Measurements from ENCODE around the gene SKP1. TPM values are rescaled to one million over a fixed set of nuclear protein-coding genes. Genes with fewer than 3 reads are reported as not detected.
A peak's percentile ranks its signal among the peaks of the same experiment; 100 is the strongest.

SKP1 gene
- total RNA-seq, 1 donor from 2014 or later: 248 TPM

GRCh38 chr5:134113902-134114875 is 62.6 kb downstream of the SKP1 start, which contains the start of gene TCF7:
TCF7 (plus strand) TSS chr5:134114681; CDS start chr5:134114907, 226 bp downstream.
- peak; percentile 10 for DNase-seq (ENCODE audit: low read depth, low spot score)

DNA sequence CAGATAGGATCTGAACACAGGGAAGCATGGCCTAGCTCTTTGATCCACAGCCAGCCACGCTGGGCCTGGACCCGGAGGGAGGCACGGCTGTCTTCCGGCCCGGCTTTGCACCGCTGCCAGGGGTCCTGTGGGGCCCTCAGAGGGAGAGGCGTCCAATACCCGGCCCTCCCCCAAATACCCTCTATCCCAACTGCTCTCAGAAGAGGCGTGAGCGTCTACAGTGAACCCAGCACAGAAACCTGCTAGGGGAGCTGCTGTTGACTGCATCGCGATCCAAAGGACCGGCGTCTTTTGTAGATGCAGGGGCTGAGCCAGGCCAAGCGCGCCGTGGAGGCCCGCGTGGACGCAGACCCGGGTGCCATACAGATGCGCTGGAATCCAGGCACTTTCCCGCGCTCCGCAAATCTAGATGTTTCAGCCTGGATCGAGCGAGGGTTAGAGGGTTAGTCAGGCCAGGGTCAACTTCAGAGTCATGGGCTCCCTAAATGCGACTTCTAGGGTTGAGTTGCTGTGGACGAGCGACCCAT is 63.3 kb downstream of the SKP1 start:
- no peak for DNase-seq (ENCODE audit: low read depth, low spot score)

DNA sequence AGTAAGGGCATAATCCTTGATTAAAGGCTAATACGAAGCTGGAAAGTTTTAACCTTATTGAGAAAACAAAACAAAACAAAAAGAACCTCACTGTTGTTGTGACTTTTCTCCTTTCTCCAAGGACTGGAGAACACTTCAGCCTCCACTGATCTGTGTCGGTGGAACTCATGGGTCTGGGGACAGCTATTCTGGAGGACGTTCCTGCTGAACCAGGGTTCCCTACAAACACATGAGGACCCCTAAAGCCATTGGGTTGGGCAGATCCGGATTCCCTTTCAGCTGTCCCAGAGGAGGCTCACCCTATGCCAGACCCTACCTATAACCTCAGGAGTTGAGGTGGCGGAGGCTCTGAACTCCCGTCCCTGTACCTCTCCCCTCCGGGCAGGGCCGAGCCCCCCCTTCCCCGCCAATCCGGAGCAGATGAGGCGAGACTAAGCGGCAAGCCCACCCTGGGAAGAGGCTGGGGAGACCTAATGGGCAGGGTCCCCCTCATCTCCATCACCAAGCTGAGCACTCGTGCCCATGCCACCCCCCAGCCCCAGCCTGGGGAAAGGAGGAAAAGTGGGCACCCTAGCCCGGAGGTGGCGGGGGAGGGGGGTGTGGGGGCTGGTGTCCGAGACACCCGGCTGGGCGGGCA is 63.9 kb downstream of the SKP1 start:
- no peak for DNase-seq (ENCODE audit: low read depth, low spot score)

- DNase-seq (ENCODE audit: low read depth, low spot score): no peak
Observed at GRCh38 chr5:134111741-134112647, 64.8 kb downstream of the SKP1 start.

GRCh38 chr5:134110382-134110781 is 66.4 kb downstream of the SKP1 start:
- DNase-seq (ENCODE audit: low read depth, low spot score): no peak

GRCh38 chr5:134107779-134108178 is 69.0 kb downstream of the SKP1 start:
- DNase-seq (ENCODE audit: low read depth, low spot score): no peak

- DNase-seq (ENCODE audit: low read depth, low spot score): no peak
Observed at GRCh38 chr5:134106991-134107701, 69.6 kb downstream of the SKP1 start.

DNA sequence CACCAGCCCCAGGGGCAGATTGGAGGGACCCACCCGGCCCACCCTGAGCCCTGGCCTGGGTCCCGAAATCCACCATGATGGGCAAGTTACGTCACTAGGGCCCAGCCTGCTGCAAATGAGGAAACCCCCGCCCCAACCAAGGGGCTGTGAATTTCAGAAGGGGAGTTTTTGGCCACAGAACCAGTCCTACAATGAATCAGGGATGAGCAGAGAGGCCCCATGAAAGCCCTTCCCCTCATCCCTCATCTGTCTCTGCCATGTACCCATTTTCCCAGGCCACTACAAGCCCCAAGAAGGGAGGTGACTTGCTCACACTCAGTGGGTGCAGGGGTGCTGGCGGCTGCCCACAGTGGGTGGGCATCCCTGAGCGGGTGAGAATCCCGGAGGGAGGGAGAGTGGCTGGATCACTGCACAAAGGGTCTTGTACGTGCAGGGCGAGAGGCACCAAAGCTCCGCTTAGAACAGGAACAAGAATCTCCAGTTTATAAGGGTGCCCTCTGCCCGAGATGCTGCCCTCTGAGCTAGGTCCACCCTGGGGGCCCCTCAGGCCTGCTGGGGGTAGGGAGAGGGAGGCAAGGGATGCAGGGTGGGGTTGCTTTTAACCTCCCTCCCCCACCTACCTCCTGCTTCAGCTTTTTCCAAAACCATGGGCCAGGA is 72.6 kb downstream of the SKP1 start:
- DNase-seq (ENCODE audit: low read depth, low spot score): no peak

- DNase-seq (ENCODE audit: low read depth, low spot score): no peak
Observed at GRCh38 chr5:134103397-134103796, 73.4 kb downstream of the SKP1 start.

GRCh38 chr5:134101686-134102439 is 74.9 kb downstream of the SKP1 start:
- no peak for DNase-seq (ENCODE audit: low read depth, low spot score)

- DNase-seq (ENCODE audit: low read depth, low spot score): no peak
Observed at GRCh38 chr5:134100283-134101091, 76.3 kb downstream of the SKP1 start.

- no peak for DNase-seq (ENCODE audit: low read depth, low spot score)
Observed at GRCh38 chr5:134099939-134100282, 76.8 kb downstream of the SKP1 start.

GRCh38 chr5:134099288-134099872 is 77.4 kb downstream of the SKP1 start:
- no peak for DNase-seq (ENCODE audit: low read depth, low spot score)

Other genes starting within 250 kb of the SKP1 start
- 27.2 and 36.3 TPM in 2 replicates for gene C5orf15, start 208.3 kb downstream of the SKP1 start, total RNA-seq
- gene VDAC1, start 172.0 kb downstream of the SKP1 start, total RNA-seq: 402 and 454 TPM in 2 replicates
- 0.07 and 0.26 TPM in 2 replicates for gene TCF7, start 62.3 kb downstream of the SKP1 start, total RNA-seq
- 119 and 174 TPM in 2 replicates for gene PPP2CA, start 49.1 kb upstream of the SKP1 start, total RNA-seq
- 0.32 and 0.59 TPM in 2 replicates for gene CDKL3, start 190.2 kb upstream of the SKP1 start, total RNA-seq
- 22.7 and 23.3 TPM in 2 replicates for gene UBE2B, start 194.6 kb upstream of the SKP1 start, total RNA-seq
- gene CDKN2AIPNL, start 234.9 kb upstream of the SKP1 start, total RNA-seq: 49.1 and 60.0 TPM in 2 replicates